ENCODE results near the gene KIF19. TPM values are rescaled to one million over a fixed set of nuclear protein-coding genes. Genes with fewer than 3 reads are reported as not detected.
A peak's percentile ranks its signal among the peaks of the same experiment; 100 is the strongest.

Gene KIF19
- total and polyA plus RNA-seq, 10 of the 15 experiments (the other 5 are each of a cell fraction or from before 2014, with no cell fraction given): 0.06 to 0.07 TPM; not detected in 8

DNA sequence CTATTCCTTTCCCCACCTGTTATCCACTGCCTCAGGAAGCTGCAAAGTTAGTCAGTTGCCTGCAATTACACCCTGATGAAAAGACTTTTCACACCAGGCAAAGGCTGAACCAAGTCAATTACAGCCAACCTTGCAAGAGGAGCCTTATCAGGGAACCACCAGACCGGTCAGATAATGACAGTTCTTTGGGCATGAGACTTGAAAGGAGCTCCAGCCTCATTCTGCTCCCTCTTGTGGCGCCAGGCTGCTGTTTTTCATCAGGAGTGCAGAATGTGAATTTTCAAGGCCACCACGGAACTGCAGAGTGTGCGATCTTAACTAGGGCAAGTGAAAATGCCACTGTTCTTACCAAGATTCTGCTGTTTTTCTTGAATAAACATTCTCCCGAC is 29.5 kb upstream of the KIF19 start (continued):
- TF ChIP-seq, protein P1, sequence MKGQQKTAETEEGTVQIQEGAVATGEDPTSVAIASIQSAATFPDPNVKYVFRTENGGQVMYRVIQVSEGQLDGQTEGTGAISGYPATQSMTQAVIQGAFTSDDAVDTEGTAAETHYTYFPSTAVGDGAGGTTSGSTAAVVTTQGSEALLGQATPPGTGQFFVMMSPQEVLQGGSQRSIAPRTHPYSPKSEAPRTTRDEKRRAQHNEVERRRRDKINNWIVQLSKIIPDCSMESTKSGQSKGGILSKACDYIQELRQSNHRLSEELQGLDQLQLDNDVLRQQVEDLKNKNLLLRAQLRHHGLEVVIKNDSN (IDR thresholded peaks at IDR 0.05; ENCODE audit: borderline replicate concordance, extremely low read length, insufficient read depth, low read depth, low read length): no peak
- TF ChIP-seq, protein P2, sequence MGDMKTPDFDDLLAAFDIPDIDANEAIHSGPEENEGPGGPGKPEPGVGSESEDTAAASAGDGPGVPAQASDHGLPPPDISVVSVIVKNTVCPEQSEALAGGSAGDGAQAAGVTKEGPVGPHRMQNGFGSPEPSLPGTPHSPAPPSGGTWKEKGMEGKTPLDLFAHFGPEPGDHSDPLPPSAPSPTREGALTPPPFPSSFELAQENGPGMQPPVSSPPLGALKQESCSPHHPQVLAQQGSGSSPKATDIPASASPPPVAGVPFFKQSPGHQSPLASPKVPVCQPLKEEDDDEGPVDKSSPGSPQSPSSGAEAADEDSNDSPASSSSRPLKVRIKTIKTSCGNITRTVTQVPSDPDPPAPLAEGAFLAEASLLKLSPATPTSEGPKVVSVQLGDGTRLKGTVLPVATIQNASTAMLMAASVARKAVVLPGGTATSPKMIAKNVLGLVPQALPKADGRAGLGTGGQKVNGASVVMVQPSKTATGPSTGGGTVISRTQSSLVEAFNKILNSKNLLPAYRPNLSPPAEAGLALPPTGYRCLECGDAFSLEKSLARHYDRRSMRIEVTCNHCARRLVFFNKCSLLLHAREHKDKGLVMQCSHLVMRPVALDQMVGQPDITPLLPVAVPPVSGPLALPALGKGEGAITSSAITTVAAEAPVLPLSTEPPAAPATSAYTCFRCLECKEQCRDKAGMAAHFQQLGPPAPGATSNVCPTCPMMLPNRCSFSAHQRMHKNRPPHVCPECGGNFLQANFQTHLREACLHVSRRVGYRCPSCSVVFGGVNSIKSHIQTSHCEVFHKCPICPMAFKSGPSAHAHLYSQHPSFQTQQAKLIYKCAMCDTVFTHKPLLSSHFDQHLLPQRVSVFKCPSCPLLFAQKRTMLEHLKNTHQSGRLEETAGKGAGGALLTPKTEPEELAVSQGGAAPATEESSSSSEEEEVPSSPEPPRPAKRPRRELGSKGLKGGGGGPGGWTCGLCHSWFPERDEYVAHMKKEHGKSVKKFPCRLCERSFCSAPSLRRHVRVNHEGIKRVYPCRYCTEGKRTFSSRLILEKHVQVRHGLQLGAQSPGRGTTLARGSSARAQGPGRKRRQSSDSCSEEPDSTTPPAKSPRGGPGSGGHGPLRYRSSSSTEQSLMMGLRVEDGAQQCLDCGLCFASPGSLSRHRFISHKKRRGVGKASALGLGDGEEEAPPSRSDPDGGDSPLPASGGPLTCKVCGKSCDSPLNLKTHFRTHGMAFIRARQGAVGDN (IDR thresholded peaks at IDR 0.05): peak; percentile 86; the same call in 1 of the 2 replicates
- peak in 1 of 2 experiments; percentile 29; a peak in 2 of 4 replicates for TF ChIP-seq BHLHE40 (IDR thresholded peaks at IDR 0.05; ENCODE audit: borderline replicate concordance in 1 of 2, low read depth in 2 of 2, low read length in 1 of 2)
- no peak for TF ChIP-seq NFIC (IDR thresholded peaks at IDR 0.05; ENCODE audit: low read depth, low read length)
- TF ChIP-seq, protein P3, sequence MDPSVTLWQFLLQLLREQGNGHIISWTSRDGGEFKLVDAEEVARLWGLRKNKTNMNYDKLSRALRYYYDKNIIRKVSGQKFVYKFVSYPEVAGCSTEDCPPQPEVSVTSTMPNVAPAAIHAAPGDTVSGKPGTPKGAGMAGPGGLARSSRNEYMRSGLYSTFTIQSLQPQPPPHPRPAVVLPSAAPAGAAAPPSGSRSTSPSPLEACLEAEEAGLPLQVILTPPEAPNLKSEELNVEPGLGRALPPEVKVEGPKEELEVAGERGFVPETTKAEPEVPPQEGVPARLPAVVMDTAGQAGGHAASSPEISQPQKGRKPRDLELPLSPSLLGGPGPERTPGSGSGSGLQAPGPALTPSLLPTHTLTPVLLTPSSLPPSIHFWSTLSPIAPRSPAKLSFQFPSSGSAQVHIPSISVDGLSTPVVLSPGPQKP (IDR thresholded peaks at IDR 0.05; ENCODE audit: low read depth, low read length): no peak
- no peak for TF ChIP-seq HDAC6 (IDR thresholded peaks at IDR 0.05; ENCODE audit: unreplicated experiment)
- 0 out of 2 replicates have a peak, but pooled peaks have one; percentile 7 for TF ChIP-seq ZNF24 (IDR thresholded peaks at IDR 0.05)
- no peak for TF ChIP-seq SMAD5 (IDR thresholded peaks at IDR 0.05; ENCODE audit: low read depth)
- TF ChIP-seq IKZF1 (conservative IDR thresholded peaks at IDR 0.05): peak; percentile 17; the same call in 1 of the 2 replicates
- TF ChIP-seq SIX5 (IDR thresholded peaks at IDR 0.05; ENCODE audit: low read depth, low read length, severe bottlenecking): no peak
